HPDE6-E6E7 (cell line): ENCODE measurements around the gene C19orf33.
"Not testable (repeated sequence)": the region's sequence is repeated elsewhere in the genome, so short reads cannot be mapped to it uniquely, and the experiment has no call there.

Experiments used
- DNase-seq: peaks from one replicate; pipeline ENCODE4 v3.0.0; 2011; ENCODE audit warnings: missing footprints; ENCODE audit errors: extremely low spot score

The C19orf33 gene

GRCh38 chr19:38339011-38339410, 35.0 kb downstream of the C19orf33 start:
- DNase-seq, result not testable (repeated sequence)

- DNase-seq, result no peak
These were observed 36.9 kb downstream of the C19orf33 start for GRCh38 chr19:38340927-38341326.

- DNase-seq, result no peak
These were observed 42.8 kb downstream of the C19orf33 start for GRCh38 chr19:38346837-38347236.

DNA sequence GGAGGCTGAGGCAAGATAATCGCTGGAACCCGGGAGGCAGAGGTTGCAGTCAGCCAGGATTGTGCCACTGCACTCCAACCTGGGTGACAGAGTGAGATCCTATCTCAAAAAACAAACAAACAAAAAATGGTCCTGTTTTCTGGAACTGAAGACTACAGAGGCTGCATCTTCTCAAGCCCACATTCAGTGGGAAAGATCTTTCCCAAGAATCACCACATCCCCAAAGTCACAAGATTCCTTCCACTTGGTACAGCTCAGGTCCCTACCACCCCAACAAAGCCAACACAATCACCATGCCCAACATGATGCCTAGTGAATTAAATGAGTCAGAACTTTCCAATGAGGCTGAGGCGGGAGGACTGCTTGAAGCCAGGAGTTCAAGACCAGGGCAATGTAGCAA, 46.8 kb downstream of the C19orf33 start:
- DNase-seq, result no peak

- no peak for DNase-seq
These were observed 47.9 kb downstream of the C19orf33 start for GRCh38 chr19:38351865-38352395.

- DNase-seq, result no peak
These were observed 48.6 kb downstream of the C19orf33 start for GRCh38 chr19:38352611-38353010.
